Measurements from ENCODE around the gene RNF151. TPM values are rescaled to one million over a fixed set of nuclear protein-coding genes. Genes with fewer than 3 reads are reported as not detected.
"Not testable (repeated sequence)": the region's sequence is repeated elsewhere in the genome, so short reads cannot be mapped to it uniquely, and the experiment has no call there.

RNF151 gene
- total RNA-seq, 1 experiment from 2014 or later: not detected

GRCh38 chr16:1959269-1960039 is 7.2 kb upstream of the RNF151 start, which contains the start of gene NDUFB10:
Gene NDUFB10 (plus strand): TSS chr16:1959538. CDS start chr16:1959625, 87 bp downstream.
- DNase-seq (ENCODE audit: low read depth): peak; percentile 88

GRCh38 chr16:1960665-1961630 is 5.7 kb upstream of the RNF151 start:
- peak; percentile 62 for DNase-seq (ENCODE audit: low read depth)

GRCh38 chr16:1961651-1962067 is 5.0 kb upstream of the RNF151 start:
- peak; percentile 23 for DNase-seq (ENCODE audit: low read depth)

- DNase-seq (ENCODE audit: low read depth): not testable (repeated sequence)
Measured at GRCh38 chr16:1962161-1963153, 4.2 kb upstream of the RNF151 start.

GRCh38 chr16:1963806-1964505 is 2.7 kb upstream of the RNF151 start:
- peak; percentile 45 for DNase-seq (ENCODE audit: low read depth)

- peak; percentile 97 for DNase-seq (ENCODE audit: low read depth)
Measured at GRCh38 chr16:1964506-1965395, 1.9 kb upstream of the RNF151 start, which contains the start of gene RPS2. Gene RPS2 (minus strand): TSS chr16:1964826. CDS start chr16:1964625, 201 bp downstream.

GRCh38 chr16:1965396-1966001 is 1.2 kb upstream of the RNF151 start:
- no peak for DNase-seq (ENCODE audit: low read depth)

- no peak for DNase-seq (ENCODE audit: low read depth)
Measured at GRCh38 chr16:1968146-1968953, 1.7 kb downstream of the RNF151 start.

- DNase-seq (ENCODE audit: low read depth): peak; percentile 93
Measured at GRCh38 chr16:1971796-1972489, 5.3 kb downstream of the RNF151 start, which contains the start of gene TBL3. Gene TBL3 (plus strand): TSS chr16:1972053. CDS start chr16:1972165, 112 bp downstream.

- DNase-seq (ENCODE audit: low read depth): no peak
Measured at GRCh38 chr16:1972490-1972877, 5.8 kb downstream of the RNF151 start.

GRCh38 chr16:1973461-1974156 is 7.0 kb downstream of the RNF151 start:
- no peak for DNase-seq (ENCODE audit: low read depth)

- no peak for DNase-seq (ENCODE audit: low read depth)
Measured at GRCh38 chr16:1974157-1975070, 7.8 kb downstream of the RNF151 start.

GRCh38 chr16:1975432-1976215 is 9.0 kb downstream of the RNF151 start:
- no peak for DNase-seq (ENCODE audit: low read depth)

GRCh38 chr16:1976216-1976520 is 9.5 kb downstream of the RNF151 start:
- DNase-seq (ENCODE audit: low read depth): no peak

All from LHCN-M2 (cell line).